B cell (primary cell): ENCODE measurements around the gene LPCAT1.

ENCODE experiments used
- EZH2 ChIP-seq: IDR thresholded peaks from 2 replicates; pipeline ENCODE4 v1.6.1; 2012; ENCODE audit warnings: borderline replicate concordance, low read depth, mild to moderate bottlenecking, moderate library complexity, low read length; ENCODE audit not compliant: insufficient read depth, poor library complexity, severe bottlenecking
- TF ChIP-seq, protein P1 (sequence below): fragments of 200-600 bp; IDR thresholded peaks from one replicate; pipeline ENCODE4 v1.8.0; 2022; ENCODE audit warnings: antibody characterized with exemption, mild to moderate bottlenecking

DNA sequence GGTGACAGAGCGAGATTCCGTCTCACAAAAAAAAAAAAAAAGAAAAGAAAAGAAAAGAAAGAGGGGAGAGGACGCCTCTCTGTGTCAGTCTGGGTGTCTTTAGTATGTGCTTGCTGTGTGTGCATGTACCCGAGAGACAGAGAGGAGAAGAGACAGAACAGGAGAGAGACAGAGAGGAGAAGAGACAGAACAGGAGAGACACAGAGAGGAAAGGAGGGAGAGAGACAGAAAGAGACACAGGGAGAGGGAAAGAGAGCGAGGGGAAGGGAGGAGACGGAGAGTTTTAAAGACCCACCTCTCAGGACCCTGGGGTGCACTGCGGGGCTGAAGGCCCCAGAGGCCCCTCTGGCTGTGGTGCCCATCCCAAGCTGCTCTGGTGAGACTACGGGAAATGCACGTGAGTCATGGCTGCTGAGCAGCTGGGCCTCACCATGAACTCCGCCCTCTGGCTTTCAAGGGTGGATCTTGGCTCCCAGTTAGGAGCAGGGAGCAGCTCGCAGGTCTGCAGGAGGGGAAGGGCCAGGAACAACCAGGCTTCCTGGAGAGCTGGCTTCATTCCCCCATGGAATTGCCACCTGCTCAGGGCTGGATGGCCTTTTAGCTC is 86.4 kb downstream of the LPCAT1 start:
- TF ChIP-seq, protein P1, sequence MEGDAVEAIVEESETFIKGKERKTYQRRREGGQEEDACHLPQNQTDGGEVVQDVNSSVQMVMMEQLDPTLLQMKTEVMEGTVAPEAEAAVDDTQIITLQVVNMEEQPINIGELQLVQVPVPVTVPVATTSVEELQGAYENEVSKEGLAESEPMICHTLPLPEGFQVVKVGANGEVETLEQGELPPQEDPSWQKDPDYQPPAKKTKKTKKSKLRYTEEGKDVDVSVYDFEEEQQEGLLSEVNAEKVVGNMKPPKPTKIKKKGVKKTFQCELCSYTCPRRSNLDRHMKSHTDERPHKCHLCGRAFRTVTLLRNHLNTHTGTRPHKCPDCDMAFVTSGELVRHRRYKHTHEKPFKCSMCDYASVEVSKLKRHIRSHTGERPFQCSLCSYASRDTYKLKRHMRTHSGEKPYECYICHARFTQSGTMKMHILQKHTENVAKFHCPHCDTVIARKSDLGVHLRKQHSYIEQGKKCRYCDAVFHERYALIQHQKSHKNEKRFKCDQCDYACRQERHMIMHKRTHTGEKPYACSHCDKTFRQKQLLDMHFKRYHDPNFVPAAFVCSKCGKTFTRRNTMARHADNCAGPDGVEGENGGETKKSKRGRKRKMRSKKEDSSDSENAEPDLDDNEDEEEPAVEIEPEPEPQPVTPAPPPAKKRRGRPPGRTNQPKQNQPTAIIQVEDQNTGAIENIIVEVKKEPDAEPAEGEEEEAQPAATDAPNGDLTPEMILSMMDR: no peak
- TF ChIP-seq EZH2: no peak
